Measurements from ENCODE around the gene OR6M1. TPM values are rescaled to one million over a fixed set of nuclear protein-coding genes. Genes with fewer than 3 reads are reported as not detected.

OR6M1 gene
- total and polyA plus RNA-seq, 4 donors, result not detected

DNA sequence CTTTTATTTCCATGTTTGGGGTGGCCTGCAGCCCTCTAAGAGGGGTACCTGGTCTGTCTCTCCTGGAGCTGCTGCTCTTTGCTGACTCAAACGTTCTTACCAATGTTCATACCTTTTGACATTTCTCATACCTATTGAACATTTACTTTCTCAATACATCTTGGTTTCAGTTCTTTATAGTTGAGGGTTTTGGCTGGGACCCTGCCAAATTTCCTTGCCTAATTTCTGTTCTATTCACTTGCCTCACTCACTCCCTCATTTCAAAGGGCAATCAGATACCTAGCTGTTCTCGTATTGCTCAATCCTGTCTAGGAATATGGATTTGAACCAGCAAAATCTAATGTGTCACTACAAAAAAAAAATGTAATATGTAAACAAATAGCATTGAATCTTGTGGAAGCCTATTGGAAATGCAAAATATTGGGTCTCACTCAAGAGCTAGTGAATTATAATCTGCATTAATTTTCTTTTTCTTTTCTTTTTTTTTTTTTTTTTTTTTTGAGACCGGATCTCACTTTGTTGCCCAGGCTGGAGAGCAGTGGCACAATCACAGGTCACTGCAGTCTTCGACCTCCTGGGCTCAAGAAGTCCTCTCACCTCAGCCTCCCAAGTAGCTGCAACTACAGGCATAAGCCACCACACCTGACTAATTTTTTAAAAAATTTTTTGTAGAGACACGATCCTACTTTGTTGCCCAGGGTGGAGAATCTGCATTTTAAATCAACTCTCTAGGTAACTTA, 7.5 kb downstream of the OR6M1 start:
- peak overlapping the region in 1 of 2 donors; percentile 31 for H3K27ac ChIP-seq (ENCODE audit: low read depth in 1 of 2, low read length in 2 of 2)
- no peaks in the 10 kb centered on the region for H3K36me3 ChIP-seq (ENCODE audit: control insufficient read depth in 4 of 4, insufficient read depth in 3 of 4, low read depth in 1 of 4, low read length in 3 of 4)
- no peaks in the 10 kb centered on the region for H3K9me3 ChIP-seq (ENCODE audit: control insufficient read depth in 4 of 4, low read length in 3 of 4)
- H3K9ac ChIP-seq (ENCODE audit: low read depth in 1 of 2, low read length in 2 of 2), result no peak overlapping the region
- H3K4me3 ChIP-seq (ENCODE audit: low read depth in 1 of 3, low read length in 3 of 3), result no peak overlapping the region
- TF ChIP-seq JUND (IDR thresholded peaks at IDR 0.05) (no peak), GABPA (IDR thresholded peaks at IDR 0.05 in 1 of 2, conservative IDR thresholded peaks at IDR 0.05 in 1 of 2) (no peak), SP1 (IDR thresholded peaks at IDR 0.05) (no peak), HNF4A (conservative IDR thresholded peaks at IDR 0.05) (peak; percentile 80 to 85), RXRA (IDR thresholded peaks at IDR 0.05) (peak; percentile 22 to 54), YY1 (IDR thresholded peaks at IDR 0.05) (peak; percentile 26), NR2F2 (IDR thresholded peaks at IDR 0.05) (no peak), HNF4G (IDR thresholded peaks at IDR 0.05) (peak; percentile 31), EGR1 (IDR thresholded peaks at IDR 0.05; ENCODE audit: low read depth in 2 of 2) (no peak), FOXA1 (IDR thresholded peaks at IDR 0.05) (no peak), RAD21 (IDR thresholded peaks at IDR 0.05) (peak in 1 of 2 donors; percentile 21), FOXA2 (IDR thresholded peaks at IDR 0.05) (no peak), TAF1 (conservative IDR thresholded peaks at IDR 0.05) (no peak)
- TF ChIP-seq, protein P1, sequence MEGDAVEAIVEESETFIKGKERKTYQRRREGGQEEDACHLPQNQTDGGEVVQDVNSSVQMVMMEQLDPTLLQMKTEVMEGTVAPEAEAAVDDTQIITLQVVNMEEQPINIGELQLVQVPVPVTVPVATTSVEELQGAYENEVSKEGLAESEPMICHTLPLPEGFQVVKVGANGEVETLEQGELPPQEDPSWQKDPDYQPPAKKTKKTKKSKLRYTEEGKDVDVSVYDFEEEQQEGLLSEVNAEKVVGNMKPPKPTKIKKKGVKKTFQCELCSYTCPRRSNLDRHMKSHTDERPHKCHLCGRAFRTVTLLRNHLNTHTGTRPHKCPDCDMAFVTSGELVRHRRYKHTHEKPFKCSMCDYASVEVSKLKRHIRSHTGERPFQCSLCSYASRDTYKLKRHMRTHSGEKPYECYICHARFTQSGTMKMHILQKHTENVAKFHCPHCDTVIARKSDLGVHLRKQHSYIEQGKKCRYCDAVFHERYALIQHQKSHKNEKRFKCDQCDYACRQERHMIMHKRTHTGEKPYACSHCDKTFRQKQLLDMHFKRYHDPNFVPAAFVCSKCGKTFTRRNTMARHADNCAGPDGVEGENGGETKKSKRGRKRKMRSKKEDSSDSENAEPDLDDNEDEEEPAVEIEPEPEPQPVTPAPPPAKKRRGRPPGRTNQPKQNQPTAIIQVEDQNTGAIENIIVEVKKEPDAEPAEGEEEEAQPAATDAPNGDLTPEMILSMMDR (IDR thresholded peaks at IDR 0.05; ENCODE audit: low read depth, low read length, missing input control), result no peak
- TF ChIP-seq, protein P2, sequence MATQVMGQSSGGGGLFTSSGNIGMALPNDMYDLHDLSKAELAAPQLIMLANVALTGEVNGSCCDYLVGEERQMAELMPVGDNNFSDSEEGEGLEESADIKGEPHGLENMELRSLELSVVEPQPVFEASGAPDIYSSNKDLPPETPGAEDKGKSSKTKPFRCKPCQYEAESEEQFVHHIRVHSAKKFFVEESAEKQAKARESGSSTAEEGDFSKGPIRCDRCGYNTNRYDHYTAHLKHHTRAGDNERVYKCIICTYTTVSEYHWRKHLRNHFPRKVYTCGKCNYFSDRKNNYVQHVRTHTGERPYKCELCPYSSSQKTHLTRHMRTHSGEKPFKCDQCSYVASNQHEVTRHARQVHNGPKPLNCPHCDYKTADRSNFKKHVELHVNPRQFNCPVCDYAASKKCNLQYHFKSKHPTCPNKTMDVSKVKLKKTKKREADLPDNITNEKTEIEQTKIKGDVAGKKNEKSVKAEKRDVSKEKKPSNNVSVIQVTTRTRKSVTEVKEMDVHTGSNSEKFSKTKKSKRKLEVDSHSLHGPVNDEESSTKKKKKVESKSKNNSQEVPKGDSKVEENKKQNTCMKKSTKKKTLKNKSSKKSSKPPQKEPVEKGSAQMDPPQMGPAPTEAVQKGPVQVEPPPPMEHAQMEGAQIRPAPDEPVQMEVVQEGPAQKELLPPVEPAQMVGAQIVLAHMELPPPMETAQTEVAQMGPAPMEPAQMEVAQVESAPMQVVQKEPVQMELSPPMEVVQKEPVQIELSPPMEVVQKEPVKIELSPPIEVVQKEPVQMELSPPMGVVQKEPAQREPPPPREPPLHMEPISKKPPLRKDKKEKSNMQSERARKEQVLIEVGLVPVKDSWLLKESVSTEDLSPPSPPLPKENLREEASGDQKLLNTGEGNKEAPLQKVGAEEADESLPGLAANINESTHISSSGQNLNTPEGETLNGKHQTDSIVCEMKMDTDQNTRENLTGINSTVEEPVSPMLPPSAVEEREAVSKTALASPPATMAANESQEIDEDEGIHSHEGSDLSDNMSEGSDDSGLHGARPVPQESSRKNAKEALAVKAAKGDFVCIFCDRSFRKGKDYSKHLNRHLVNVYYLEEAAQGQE (IDR thresholded peaks at IDR 0.05), result no peak
- TF ChIP-seq, protein P3, sequence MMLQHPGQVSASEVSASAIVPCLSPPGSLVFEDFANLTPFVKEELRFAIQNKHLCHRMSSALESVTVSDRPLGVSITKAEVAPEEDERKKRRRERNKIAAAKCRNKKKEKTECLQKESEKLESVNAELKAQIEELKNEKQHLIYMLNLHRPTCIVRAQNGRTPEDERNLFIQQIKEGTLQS (IDR thresholded peaks at IDR 0.05), result peak; percentile 46
- TF ChIP-seq, protein P4, sequence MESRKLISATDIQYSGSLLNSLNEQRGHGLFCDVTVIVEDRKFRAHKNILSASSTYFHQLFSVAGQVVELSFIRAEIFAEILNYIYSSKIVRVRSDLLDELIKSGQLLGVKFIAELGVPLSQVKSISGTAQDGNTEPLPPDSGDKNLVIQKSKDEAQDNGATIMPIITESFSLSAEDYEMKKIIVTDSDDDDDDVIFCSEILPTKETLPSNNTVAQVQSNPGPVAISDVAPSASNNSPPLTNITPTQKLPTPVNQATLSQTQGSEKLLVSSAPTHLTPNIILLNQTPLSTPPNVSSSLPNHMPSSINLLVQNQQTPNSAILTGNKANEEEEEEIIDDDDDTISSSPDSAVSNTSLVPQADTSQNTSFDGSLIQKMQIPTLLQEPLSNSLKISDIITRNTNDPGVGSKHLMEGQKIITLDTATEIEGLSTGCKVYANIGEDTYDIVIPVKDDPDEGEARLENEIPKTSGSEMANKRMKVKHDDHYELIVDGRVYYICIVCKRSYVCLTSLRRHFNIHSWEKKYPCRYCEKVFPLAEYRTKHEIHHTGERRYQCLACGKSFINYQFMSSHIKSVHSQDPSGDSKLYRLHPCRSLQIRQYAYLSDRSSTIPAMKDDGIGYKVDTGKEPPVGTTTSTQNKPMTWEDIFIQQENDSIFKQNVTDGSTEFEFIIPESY (IDR thresholded peaks at IDR 0.05), result no peak
- TF ChIP-seq, protein P5, sequence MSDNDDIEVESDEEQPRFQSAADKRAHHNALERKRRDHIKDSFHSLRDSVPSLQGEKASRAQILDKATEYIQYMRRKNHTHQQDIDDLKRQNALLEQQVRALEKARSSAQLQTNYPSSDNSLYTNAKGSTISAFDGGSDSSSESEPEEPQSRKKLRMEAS (IDR thresholded peaks at IDR 0.05), result peak; percentile 39
- H3K27me3 ChIP-seq (ENCODE audit: control insufficient read depth in 4 of 4, insufficient read depth in 4 of 4, low read length in 3 of 4), result no peaks in the 10 kb centered on the region
- 50% methylated on average over 5 of the region's 5 CpGs for WGBS
- no peak for DNase-seq (ENCODE audit: low spot score)
- H3K4me1 ChIP-seq (ENCODE audit: control insufficient read depth in 4 of 4, insufficient read depth in 4 of 4, low read length in 3 of 4), result peaks cover 2 to 8% (median 4%) of the 10 kb centered on the region in 4 donors

All from liver (tissue), 9 donors.